ENCODE data around the gene MXRA7. TPM values are rescaled to one million over a fixed set of nuclear protein-coding genes. Genes with fewer than 3 reads are reported as not detected.
"Not testable (repeated sequence)": the region's sequence is repeated elsewhere in the genome, so short reads cannot be mapped to it uniquely, and the experiment has no call there.

Gene MXRA7
- total and polyA plus RNA-seq, 7 donors, result 8.3 to 428 (median 327) TPM

DNA sequence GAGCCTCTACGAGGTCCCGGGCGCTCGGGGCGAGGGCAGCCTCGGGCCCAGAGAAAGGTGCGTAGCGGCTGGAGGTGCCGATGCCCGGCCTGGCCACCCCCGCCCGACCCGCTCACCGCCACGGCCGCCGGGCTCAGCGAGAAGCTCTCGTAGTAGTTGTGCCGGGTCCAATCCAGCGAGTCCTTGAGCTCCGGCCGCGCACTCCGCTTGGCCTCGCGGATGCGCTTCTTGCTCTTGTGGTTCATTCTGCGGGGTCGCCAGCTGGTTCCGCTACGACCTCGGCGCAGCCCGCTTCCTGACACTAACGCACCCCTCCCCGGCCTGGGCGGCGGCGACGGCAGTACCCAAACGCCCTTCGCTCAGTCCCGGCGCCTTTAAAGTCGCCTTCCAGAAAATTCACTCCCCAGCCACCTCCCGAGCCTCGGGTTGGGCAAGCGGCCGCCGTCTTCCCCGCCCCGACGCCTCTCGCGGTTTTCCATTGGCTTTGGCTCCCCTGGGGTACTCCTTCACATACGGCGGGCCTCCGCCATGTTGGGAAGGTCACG is 15.5 kb upstream of the MXRA7 start, which contains the start of gene JMJD6:
Gene JMJD6 (minus strand): TSS at position 376 of the 545 bp plus-strand sequence. CDS start 131 bp downstream, at position 245.
- H3K4me1 ChIP-seq, result peaks cover 0 to 73% (median 58%) of the 10 kb centered on the region in 4 donors
- intact Hi-C loops (cut with DNase I), result loop anchor here (5.0 kb wide), 1 partner anchor 39 kb away; no protein-coding TSS in a partner anchor
- peaks cover 13 to 40% (median 35%) of the 10 kb centered on the region in 4 donors for H3K36me3 ChIP-seq
- TF ChIP-seq POLR2AphosphoS5 (IDR thresholded peaks at IDR 0.05) (peak; percentile 91 to 99 (median 98)), POLR2A (IDR thresholded peaks at IDR 0.05) (peak; percentile 95 to 97), EP300 (IDR thresholded peaks at IDR 0.05) (peak in 2 of 4 donors; percentile 29 to 54)
- TF ChIP-seq, protein P1, sequence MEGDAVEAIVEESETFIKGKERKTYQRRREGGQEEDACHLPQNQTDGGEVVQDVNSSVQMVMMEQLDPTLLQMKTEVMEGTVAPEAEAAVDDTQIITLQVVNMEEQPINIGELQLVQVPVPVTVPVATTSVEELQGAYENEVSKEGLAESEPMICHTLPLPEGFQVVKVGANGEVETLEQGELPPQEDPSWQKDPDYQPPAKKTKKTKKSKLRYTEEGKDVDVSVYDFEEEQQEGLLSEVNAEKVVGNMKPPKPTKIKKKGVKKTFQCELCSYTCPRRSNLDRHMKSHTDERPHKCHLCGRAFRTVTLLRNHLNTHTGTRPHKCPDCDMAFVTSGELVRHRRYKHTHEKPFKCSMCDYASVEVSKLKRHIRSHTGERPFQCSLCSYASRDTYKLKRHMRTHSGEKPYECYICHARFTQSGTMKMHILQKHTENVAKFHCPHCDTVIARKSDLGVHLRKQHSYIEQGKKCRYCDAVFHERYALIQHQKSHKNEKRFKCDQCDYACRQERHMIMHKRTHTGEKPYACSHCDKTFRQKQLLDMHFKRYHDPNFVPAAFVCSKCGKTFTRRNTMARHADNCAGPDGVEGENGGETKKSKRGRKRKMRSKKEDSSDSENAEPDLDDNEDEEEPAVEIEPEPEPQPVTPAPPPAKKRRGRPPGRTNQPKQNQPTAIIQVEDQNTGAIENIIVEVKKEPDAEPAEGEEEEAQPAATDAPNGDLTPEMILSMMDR (IDR thresholded peaks at IDR 0.05), result no peak
- peak; percentile 99 for DNase-seq
- no peaks in the 10 kb centered on the region for H3K27me3 ChIP-seq
- peak within 1 kb of the TSS; percentile 79 to 95 (median 86) for H3K4me3 ChIP-seq
- WGBS, 2 donors, result 0% methylated on average over 60 of the region's 60 CpGs
- peak within 1 kb of the TSS; percentile 98 to 100 (median 100) for H3K27ac ChIP-seq
- no peaks in the 10 kb centered on the region for H3K9me3 ChIP-seq

DNA sequence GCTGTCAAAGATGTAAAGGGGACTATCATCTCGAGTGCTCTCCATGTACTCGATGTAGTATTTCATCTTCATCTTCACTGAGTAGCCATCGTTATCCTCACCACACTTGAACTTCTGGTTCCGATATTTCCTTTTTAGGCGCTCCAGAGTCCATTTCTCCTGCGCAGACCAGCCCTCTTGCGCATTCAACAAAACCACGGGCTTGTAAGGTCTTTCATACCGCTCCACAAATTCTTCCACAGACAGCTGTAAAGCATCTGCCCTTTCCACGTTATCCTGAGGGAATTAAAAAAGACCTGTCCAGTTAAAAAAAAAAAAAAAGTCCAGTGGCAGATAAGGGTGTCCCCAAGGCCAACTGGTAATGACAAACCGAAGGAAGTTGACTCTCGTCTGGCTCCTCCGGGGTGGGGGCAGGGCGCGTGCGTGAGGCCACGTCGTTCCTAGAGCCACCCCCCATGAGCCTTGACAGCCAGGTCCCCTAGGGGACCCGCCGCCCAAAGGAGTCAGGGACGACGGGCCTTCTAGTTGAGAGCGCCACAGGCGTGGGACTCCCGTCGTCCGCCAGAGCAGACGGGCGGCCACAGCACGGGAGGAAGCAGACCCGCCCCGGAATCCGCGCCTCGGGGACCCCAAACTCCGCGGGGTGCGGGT is 14.9 kb upstream of the MXRA7 start:
- Histone ChIP-seq H3K4me1 (peaks cover 0 to 74% (median 58%) of the 10 kb centered on the region in 4 donors), H3K36me3 (peaks cover 17 to 41% (median 40%) of the 10 kb centered on the region in 4 donors), H3K4me3 (peak overlapping the region; percentile 79 to 95 (median 86)), H3K9me3 (no peaks in the 10 kb centered on the region), H3K27ac (peak overlapping the region; percentile 98 to 100 (median 100)), H3K27me3 (no peaks in the 10 kb centered on the region)
- TF ChIP-seq POLR2AphosphoS5 (IDR thresholded peaks at IDR 0.05), result peak; percentile 40 to 70 (median 60)
- TF ChIP-seq EP300 (IDR thresholded peaks at IDR 0.05), result peak in 1 of 4 donors; percentile 26
- peak in 1 of 2 donors; percentile 12 for TF ChIP-seq POLR2A (IDR thresholded peaks at IDR 0.05)
- TF ChIP-seq, protein P1 (IDR thresholded peaks at IDR 0.05), result no peak
- intact Hi-C loops (cut with DNase I), result loop anchor here (5.0 kb wide), 1 partner anchor 38 kb away; no protein-coding TSS in a partner anchor
- 1 to 5% methylated on average over 38 of the region's 38 CpGs for WGBS, 2 donors
- peak; percentile 90 for DNase-seq

DNA sequence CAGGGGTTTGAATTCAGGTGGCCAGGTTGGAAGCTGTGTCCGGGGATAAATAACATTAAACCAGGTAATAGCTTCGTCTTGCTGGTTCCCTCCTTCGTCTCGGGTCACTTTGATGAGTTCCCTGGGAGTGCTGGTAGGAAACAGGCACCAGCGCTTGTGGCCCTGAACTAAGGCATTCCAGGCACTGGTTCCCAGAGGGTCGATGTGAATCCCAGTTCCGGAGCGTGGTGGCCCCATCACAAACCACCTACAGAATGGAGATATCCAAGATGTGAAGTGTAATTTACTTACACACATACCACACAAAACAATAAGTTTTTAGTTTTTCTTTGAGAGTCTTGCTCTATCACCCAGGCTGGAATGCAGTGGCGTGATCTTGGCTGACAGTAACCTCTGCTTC is 13.0 kb upstream of the MXRA7 start:
- Histone ChIP-seq H3K9me3 (no peaks in the 10 kb centered on the region), H3K4me1 (peaks cover 0 to 61% (median 48%) of the 10 kb centered on the region in 4 donors), H3K27ac (peak overlapping the region in 3 of 4 donors; percentile 98 to 100 (median 99)), H3K27me3 (no peaks in the 10 kb centered on the region), H3K36me3 (peaks cover 35 to 60% (median 59%) of the 10 kb centered on the region in 4 donors), H3K4me3 (no peak overlapping the region)
- WGBS, 2 donors, result 97 to 98% methylated on average over 9 of the region's 9 CpGs
- TF ChIP-seq POLR2AphosphoS5 (IDR thresholded peaks at IDR 0.05) (no peak), POLR2A (IDR thresholded peaks at IDR 0.05) (no peak), EP300 (IDR thresholded peaks at IDR 0.05) (no peak)
- TF ChIP-seq, protein P1 (IDR thresholded peaks at IDR 0.05), result no peak
- intact Hi-C loops (cut with DNase I), result no loop called here
- DNase-seq, result no peak

DNA sequence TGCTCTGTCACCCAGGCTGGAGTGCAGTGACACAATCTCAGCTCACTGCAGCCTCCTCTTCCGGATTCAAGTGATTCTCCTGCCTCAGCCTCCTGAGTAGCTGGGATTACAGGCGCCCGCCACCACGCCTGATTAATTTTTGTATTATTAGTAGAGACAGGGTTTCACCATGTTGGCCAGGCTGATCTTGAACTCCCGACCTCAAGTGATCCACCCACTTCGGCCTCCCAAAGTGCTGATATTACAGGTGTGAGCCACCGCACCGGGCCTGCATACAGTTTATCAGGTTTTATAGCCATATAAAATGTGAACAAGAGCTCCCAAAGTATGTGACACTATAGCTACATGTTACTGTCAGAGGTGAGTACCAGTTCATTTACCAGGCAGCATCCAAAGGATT is 12.2 kb upstream of the MXRA7 start:
- H3K27ac ChIP-seq; H3K27me3 ChIP-seq; DNase-seq; H3K9me3 ChIP-seq; H3K4me3 ChIP-seq; intact Hi-C loops (cut with DNase I): not testable (repeated sequence)
- peaks cover 43 to 69% (median 68%) of the 10 kb centered on the region in 4 donors for H3K36me3 ChIP-seq
- WGBS, 2 donors, result 87 to 94% methylated on average over 8 of the region's 8 CpGs
- peaks cover 0 to 53% (median 43%) of the 10 kb centered on the region in 4 donors for H3K4me1 ChIP-seq

DNA sequence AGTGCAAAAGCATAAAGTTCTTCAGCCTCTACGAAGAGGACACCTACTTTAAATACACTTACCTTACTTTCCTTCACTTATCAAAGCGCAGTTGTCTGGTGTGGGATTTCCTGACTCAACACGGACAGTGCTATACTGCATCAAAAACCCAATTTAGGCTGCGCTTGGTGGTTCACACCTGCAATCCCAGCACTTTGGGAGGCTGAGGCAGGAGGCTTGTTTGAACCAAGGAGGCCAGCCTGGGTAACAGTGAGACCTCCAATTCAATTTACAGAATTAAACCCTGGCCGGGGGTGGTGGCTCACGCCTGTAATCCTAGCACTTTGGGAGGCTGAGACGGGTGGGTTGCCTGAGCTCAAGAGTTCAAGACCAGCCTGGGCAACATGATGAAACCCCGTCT is 11.5 kb upstream of the MXRA7 start:
- intact Hi-C loops (cut with DNase I), result no loop called here
- H3K36me3 ChIP-seq, result peaks cover 43 to 76% (median 74%) of the 10 kb centered on the region in 4 donors
- H3K27me3 ChIP-seq, result no peaks in the 10 kb centered on the region
- 95% methylated on average over 8 of the region's 8 CpGs for WGBS, 2 donors
- H3K4me1 ChIP-seq, result peaks cover 0 to 46% (median 36%) of the 10 kb centered on the region in 4 donors
- H3K4me3 ChIP-seq, result no peak overlapping the region
- H3K27ac ChIP-seq, result no peak overlapping the region
- DNase-seq, result no peak
- TF ChIP-seq, protein P1 (IDR thresholded peaks at IDR 0.05), result no peak
- no peak for TF ChIP-seq EP300 (IDR thresholded peaks at IDR 0.05)
- no peak for TF ChIP-seq POLR2A (IDR thresholded peaks at IDR 0.05)
- TF ChIP-seq POLR2AphosphoS5 (IDR thresholded peaks at IDR 0.05), result no peak
- no peaks in the 10 kb centered on the region for H3K9me3 ChIP-seq

Measured in sigmoid colon (tissue), 7 donors.